MM.1S (cell line): ENCODE results near the gene NAALADL2.

Experiments used
- EZH2 ChIP-seq: fragments of 300-600 bp; sonication (generic); optimal IDR thresholded peaks from 2 replicates; pipeline ENCODE3; 2017; ENCODE audit warnings: low read depth, mild to moderate bottlenecking, antibody characterized with exemption, low read length, mixed read lengths
- EZH2phosphoT487 ChIP-seq: fragments of 300-600 bp; sonication (generic); IDR thresholded peaks from 2 replicates; pipeline ENCODE4 v1.6.1; 2018; ENCODE audit warnings: antibody characterized with exemption, low read length
- TF ChIP-seq, protein P1 (sequence below): fragments of 300-600 bp; sonication (generic); IDR thresholded peaks from 2 replicates; pipeline ENCODE4 v1.5.1; 2016; ENCODE audit warnings: antibody characterized with exemption, low read length, mixed read lengths

DNA sequence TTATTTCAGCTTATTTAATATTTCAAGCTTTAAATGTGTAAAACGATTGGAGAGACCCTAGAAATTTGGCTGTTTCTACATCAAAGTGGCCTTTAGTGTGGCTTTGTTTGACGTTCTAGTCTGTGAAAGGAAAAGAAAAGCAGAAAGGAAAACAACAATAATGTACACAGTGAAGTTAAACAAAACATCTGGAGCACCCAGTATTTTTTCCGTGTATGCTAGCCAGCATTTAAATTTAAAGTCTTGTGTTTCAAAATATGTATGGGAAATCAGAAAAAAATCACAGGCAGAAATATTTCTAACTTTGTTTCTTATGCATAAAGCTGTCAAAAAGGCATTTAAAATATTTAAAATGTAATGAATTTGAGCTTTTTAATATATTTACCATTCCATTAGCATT, 218.1 kb downstream of the NAALADL2 start:
- TF ChIP-seq, protein P1, sequence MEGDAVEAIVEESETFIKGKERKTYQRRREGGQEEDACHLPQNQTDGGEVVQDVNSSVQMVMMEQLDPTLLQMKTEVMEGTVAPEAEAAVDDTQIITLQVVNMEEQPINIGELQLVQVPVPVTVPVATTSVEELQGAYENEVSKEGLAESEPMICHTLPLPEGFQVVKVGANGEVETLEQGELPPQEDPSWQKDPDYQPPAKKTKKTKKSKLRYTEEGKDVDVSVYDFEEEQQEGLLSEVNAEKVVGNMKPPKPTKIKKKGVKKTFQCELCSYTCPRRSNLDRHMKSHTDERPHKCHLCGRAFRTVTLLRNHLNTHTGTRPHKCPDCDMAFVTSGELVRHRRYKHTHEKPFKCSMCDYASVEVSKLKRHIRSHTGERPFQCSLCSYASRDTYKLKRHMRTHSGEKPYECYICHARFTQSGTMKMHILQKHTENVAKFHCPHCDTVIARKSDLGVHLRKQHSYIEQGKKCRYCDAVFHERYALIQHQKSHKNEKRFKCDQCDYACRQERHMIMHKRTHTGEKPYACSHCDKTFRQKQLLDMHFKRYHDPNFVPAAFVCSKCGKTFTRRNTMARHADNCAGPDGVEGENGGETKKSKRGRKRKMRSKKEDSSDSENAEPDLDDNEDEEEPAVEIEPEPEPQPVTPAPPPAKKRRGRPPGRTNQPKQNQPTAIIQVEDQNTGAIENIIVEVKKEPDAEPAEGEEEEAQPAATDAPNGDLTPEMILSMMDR: no peak
- TF ChIP-seq EZH2 (no peak), EZH2phosphoT487 (no peak)
